IMR-90 (cell line): ENCODE data around the gene PAX5.

Experiments used
- FOS ChIP-seq: fragments of 150-350 bp; IDR thresholded peaks from 2 replicates; pipeline ENCODE4 v1.6.1; 2016; ENCODE audit warnings: low read depth, low read length
- MAFK ChIP-seq: IDR thresholded peaks from 2 replicates; pipeline ENCODE4 v1.6.1; 2012; ENCODE audit warnings: low read depth, low read length, improper control_type of control experiment
- MAZ ChIP-seq: IDR thresholded peaks from 2 replicates; pipeline ENCODE4 v1.6.1; 2012; ENCODE audit warnings: low read depth, mild to moderate bottlenecking, low read length, improper control_type of control experiment, moderate library complexity, borderline replicate concordance
- NFE2L2 ChIP-seq: fragments of 150-350 bp; IDR thresholded peaks from 2 replicates; pipeline ENCODE4 v1.6.1; 2016; ENCODE audit warnings: low read depth, mild to moderate bottlenecking, low read length
- POLR2A ChIP-seq: IDR thresholded peaks from 2 replicates; pipeline ENCODE4 v1.6.1; 2012; ENCODE audit warnings: mild to moderate bottlenecking, low read depth, low read length
- RAD21 ChIP-seq: IDR thresholded peaks from 2 replicates; pipeline ENCODE4 v1.6.1; 2012; ENCODE audit warnings: low read length, improper control_type of control experiment
- RCOR1 ChIP-seq: IDR thresholded peaks from 2 replicates; pipeline ENCODE4 v1.6.1; 2012; ENCODE audit warnings: mild to moderate bottlenecking, low read length, improper control_type of control experiment; ENCODE audit not compliant: insufficient replicate concordance
- RFX5 ChIP-seq: IDR thresholded peaks from 2 replicates; pipeline ENCODE4 v1.8.0; 2012; ENCODE audit warnings: low read depth, mild to moderate bottlenecking, low read length, moderate library complexity
- TF ChIP-seq, protein P1 (sequence below): conservative IDR thresholded peaks from 2 replicates; pipeline ENCODE4 v1.5.1; 2012; ENCODE audit warnings: mild to moderate bottlenecking, low read depth, low read length, improper control_type of control experiment
- TF ChIP-seq, protein P2 (sequence below): fragments of 150-350 bp; IDR thresholded peaks from 2 replicates; pipeline ENCODE4 v1.6.1; 2017; ENCODE audit warnings: mild to moderate bottlenecking, antibody characterized with exemption, low read length, low read depth
- TF ChIP-seq, protein P3 (sequence below): fragments of 150-350 bp; IDR thresholded peaks from 2 replicates; pipeline ENCODE4 v1.6.1; 2016; ENCODE audit warnings: low read depth, mild to moderate bottlenecking, low read length, moderate library complexity, borderline replicate concordance

GRCh38 chr9:36892279-36892678 is 141.8 kb downstream of the PAX5 start:
- TF ChIP-seq, protein P1, sequence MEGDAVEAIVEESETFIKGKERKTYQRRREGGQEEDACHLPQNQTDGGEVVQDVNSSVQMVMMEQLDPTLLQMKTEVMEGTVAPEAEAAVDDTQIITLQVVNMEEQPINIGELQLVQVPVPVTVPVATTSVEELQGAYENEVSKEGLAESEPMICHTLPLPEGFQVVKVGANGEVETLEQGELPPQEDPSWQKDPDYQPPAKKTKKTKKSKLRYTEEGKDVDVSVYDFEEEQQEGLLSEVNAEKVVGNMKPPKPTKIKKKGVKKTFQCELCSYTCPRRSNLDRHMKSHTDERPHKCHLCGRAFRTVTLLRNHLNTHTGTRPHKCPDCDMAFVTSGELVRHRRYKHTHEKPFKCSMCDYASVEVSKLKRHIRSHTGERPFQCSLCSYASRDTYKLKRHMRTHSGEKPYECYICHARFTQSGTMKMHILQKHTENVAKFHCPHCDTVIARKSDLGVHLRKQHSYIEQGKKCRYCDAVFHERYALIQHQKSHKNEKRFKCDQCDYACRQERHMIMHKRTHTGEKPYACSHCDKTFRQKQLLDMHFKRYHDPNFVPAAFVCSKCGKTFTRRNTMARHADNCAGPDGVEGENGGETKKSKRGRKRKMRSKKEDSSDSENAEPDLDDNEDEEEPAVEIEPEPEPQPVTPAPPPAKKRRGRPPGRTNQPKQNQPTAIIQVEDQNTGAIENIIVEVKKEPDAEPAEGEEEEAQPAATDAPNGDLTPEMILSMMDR: no peak
- TF ChIP-seq POLR2A: no peak
- no peak for TF ChIP-seq RAD21
- TF ChIP-seq MAZ: no peak
- no peak for TF ChIP-seq RFX5
- TF ChIP-seq, protein P2, sequence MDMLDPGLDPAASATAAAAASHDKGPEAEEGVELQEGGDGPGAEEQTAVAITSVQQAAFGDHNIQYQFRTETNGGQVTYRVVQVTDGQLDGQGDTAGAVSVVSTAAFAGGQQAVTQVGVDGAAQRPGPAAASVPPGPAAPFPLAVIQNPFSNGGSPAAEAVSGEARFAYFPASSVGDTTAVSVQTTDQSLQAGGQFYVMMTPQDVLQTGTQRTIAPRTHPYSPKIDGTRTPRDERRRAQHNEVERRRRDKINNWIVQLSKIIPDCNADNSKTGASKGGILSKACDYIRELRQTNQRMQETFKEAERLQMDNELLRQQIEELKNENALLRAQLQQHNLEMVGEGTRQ: no peak
- no peak for TF ChIP-seq NFE2L2
- TF ChIP-seq MAFK: no peak
- TF ChIP-seq, protein P3, sequence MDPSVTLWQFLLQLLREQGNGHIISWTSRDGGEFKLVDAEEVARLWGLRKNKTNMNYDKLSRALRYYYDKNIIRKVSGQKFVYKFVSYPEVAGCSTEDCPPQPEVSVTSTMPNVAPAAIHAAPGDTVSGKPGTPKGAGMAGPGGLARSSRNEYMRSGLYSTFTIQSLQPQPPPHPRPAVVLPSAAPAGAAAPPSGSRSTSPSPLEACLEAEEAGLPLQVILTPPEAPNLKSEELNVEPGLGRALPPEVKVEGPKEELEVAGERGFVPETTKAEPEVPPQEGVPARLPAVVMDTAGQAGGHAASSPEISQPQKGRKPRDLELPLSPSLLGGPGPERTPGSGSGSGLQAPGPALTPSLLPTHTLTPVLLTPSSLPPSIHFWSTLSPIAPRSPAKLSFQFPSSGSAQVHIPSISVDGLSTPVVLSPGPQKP: no peak
- TF ChIP-seq RCOR1: no peak
- TF ChIP-seq FOS: no peak
